HEK293 (cell line): ENCODE results near the gene ENTREP3.

Experiments
- CTCF ChIA-PET: fragments of 350-600 bp; formaldehyde crosslinking; extraction: SDS; loops from one replicate; lab custom pipeline; 2021; ENCODE audit warnings: antibody characterized with exemption; lab: Yijun Ruan, JAX
- POLR2A ChIA-PET: fragments of 300-600 bp; formaldehyde crosslinking; extraction: SDS; loops from one replicate; lab custom pipeline; 2020; ENCODE audit warnings: antibody characterized with exemption, inconsistent platforms; lab: Yijun Ruan, JAX
- H3K27ac ChIP-seq: fragments of 200-500 bp; sonication (Bioruptor generic); 2 replicates; pipeline ENCODE4 v1.5.1; 2014; ENCODE audit warnings: low read depth, low read length, control low read depth, inconsistent platforms; ENCODE audit errors: extremely low read depth
- H3K36me3 ChIP-seq, 2 experiments: fragments of 200-500 bp in 1 of 2; sonication (Bioruptor generic) in 1 of 2; 1 replicate in 1 of 2; 2 replicates in 1 of 2; pipeline ENCODE4 v1.5.1; 2014 to 2017; ENCODE audit warnings: inconsistent platforms in 2 of 2, low read length in 2 of 2; ENCODE audit not compliant: control insufficient read depth in 2 of 2, insufficient read depth in 1 of 2
- H3K4me1 ChIP-seq: fragments of 200-500 bp; sonication (Bioruptor generic); 2 replicates; pipeline ENCODE4 v1.5.1; 2014; ENCODE audit warnings: mild to moderate bottlenecking, low read length, inconsistent platforms; ENCODE audit not compliant: control insufficient read depth, insufficient read depth
- H3K4me3 ChIP-seq: 2 replicates; pipeline ENCODE4 v1.5.1; 2011; ENCODE audit warnings: low read depth, mild to moderate bottlenecking, control low read depth, low read length, moderate library complexity
- H3K9me3 ChIP-seq: fragments of 200-500 bp; sonication (Bioruptor generic); 2 replicates; pipeline ENCODE4 v1.5.1; 2014; ENCODE audit warnings: low read depth, low read length, inconsistent platforms; ENCODE audit not compliant: control insufficient read depth, insufficient read depth
- BCL11A ChIP-seq: fragments of 450-650 bp; formaldehyde crosslinking; IDR thresholded peaks from 2 replicates; pipeline ENCODE4 v1.5.1; 2016; ENCODE audit warnings: low read depth, missing biosample characterization, missing genetic modification characterization
- CTCF ChIP-seq: fragments of 450-650 bp; formaldehyde crosslinking; IDR thresholded peaks from 2 replicates; pipeline ENCODE4 v1.5.1; 2016; ENCODE audit warnings: missing biosample characterization, missing genetic modification characterization
- GLIS1 ChIP-seq: fragments of 450-650 bp; formaldehyde crosslinking; IDR thresholded peaks from 2 replicates; pipeline ENCODE4 v1.5.1; 2016; ENCODE audit warnings: missing biosample characterization, missing genetic modification characterization
- KLF1 ChIP-seq: fragments of 450-650 bp; formaldehyde crosslinking; IDR thresholded peaks from 2 replicates; pipeline ENCODE4 v1.5.1; 2016; ENCODE audit warnings: missing biosample characterization, missing genetic modification characterization
- KLF10 ChIP-seq: fragments of 450-650 bp; IDR thresholded peaks from 2 replicates; pipeline ENCODE4 v1.5.1; 2018; ENCODE audit warnings: missing biosample characterization, mild to moderate bottlenecking, missing genetic modification characterization
- KLF9 ChIP-seq: fragments of 450-650 bp; formaldehyde crosslinking; IDR thresholded peaks from 2 replicates; pipeline ENCODE4 v1.5.1; 2016; ENCODE audit warnings: missing biosample characterization, missing genetic modification characterization, low read depth
- MYNN ChIP-seq: fragments of 450-650 bp; formaldehyde crosslinking; IDR thresholded peaks from 2 replicates; pipeline ENCODE4 v1.5.1; 2016; ENCODE audit warnings: missing biosample characterization, missing genetic modification characterization, borderline replicate concordance
- PRDM1 ChIP-seq: fragments of 450-650 bp; formaldehyde crosslinking; IDR thresholded peaks from 2 replicates; pipeline ENCODE4; 2016; ENCODE audit warnings: missing biosample characterization, missing genetic modification characterization
- RBAK ChIP-seq: fragments of 450-650 bp; formaldehyde crosslinking; IDR thresholded peaks from 2 replicates; pipeline ENCODE4 v1.5.1; 2016; ENCODE audit warnings: missing biosample characterization, missing genetic modification characterization
- SP2 ChIP-seq: fragments of 450-650 bp; formaldehyde crosslinking; IDR thresholded peaks from 2 replicates; pipeline ENCODE4 v1.5.1; 2016; ENCODE audit warnings: missing biosample characterization, missing genetic modification characterization
- SP3 ChIP-seq: fragments of 450-650 bp; formaldehyde crosslinking; IDR thresholded peaks from 2 replicates; pipeline ENCODE4 v1.5.1; 2016; ENCODE audit warnings: missing biosample characterization, missing genetic modification characterization
- ZBTB11 ChIP-seq: fragments of 450-650 bp; formaldehyde crosslinking; conservative IDR thresholded peaks from 2 replicates; pipeline ENCODE4 v1.5.1; 2016; ENCODE audit warnings: low read depth, missing biosample characterization, missing genetic modification characterization
- ZBTB17 ChIP-seq: fragments of 450-650 bp; formaldehyde crosslinking; IDR thresholded peaks from 2 replicates; pipeline ENCODE4 v1.5.1; 2016; ENCODE audit warnings: missing biosample characterization, missing genetic modification characterization
- ZBTB20 ChIP-seq: fragments of 450-650 bp; formaldehyde crosslinking; IDR thresholded peaks from 2 replicates; pipeline ENCODE4 v1.5.1; 2016; ENCODE audit warnings: missing biosample characterization, missing genetic modification characterization
- ZFHX2 ChIP-seq: fragments of 450-650 bp; formaldehyde crosslinking; conservative IDR thresholded peaks from 2 replicates; pipeline ENCODE4 v1.5.1; 2016; ENCODE audit warnings: missing biosample characterization, missing genetic modification characterization
- ZNF133 ChIP-seq: fragments of 450-650 bp; formaldehyde crosslinking; IDR thresholded peaks from 2 replicates; pipeline ENCODE4 v1.5.1; 2016; ENCODE audit warnings: missing biosample characterization, missing genetic modification characterization
- ZNF2 ChIP-seq: fragments of 450-650 bp; formaldehyde crosslinking; IDR thresholded peaks from 2 replicates; pipeline ENCODE4 v1.5.1; 2016; ENCODE audit warnings: missing biosample characterization, missing genetic modification characterization
- ZNF324 ChIP-seq: fragments of 450-650 bp; formaldehyde crosslinking; IDR thresholded peaks from 2 replicates; pipeline ENCODE4 v1.5.1; 2016; ENCODE audit warnings: missing biosample characterization, missing genetic modification characterization
- ZNF416 ChIP-seq: fragments of 450-650 bp; formaldehyde crosslinking; IDR thresholded peaks from 2 replicates; pipeline ENCODE4 v1.5.1; 2016; ENCODE audit warnings: missing biosample characterization, missing genetic modification characterization
- ZNF555 ChIP-seq: fragments of 450-650 bp; formaldehyde crosslinking; conservative IDR thresholded peaks from 2 replicates; pipeline ENCODE4 v1.5.1; 2017; ENCODE audit warnings: missing biosample characterization, mild to moderate bottlenecking, missing genetic modification characterization, inconsistent platforms
- ZNF621 ChIP-seq: fragments of 450-650 bp; formaldehyde crosslinking; IDR thresholded peaks from 2 replicates; pipeline ENCODE4 v1.5.1; 2017; ENCODE audit warnings: missing biosample characterization, missing genetic modification characterization
- ZNF624 ChIP-seq: fragments of 450-650 bp; formaldehyde crosslinking; IDR thresholded peaks from 2 replicates; pipeline ENCODE4 v1.5.1; 2017; ENCODE audit warnings: missing biosample characterization, missing genetic modification characterization
- ZNF654 ChIP-seq: fragments of 450-650 bp; formaldehyde crosslinking; IDR thresholded peaks from 2 replicates; pipeline ENCODE4 v1.5.1; 2016; ENCODE audit warnings: low read depth, missing biosample characterization, missing genetic modification characterization
- ZNF707 ChIP-seq: fragments of 450-650 bp; formaldehyde crosslinking; IDR thresholded peaks from 2 replicates; pipeline ENCODE4 v1.5.1; 2016; ENCODE audit warnings: missing biosample characterization, missing genetic modification characterization
- ZNF777 ChIP-seq: fragments of 450-650 bp; formaldehyde crosslinking; IDR thresholded peaks from 2 replicates; pipeline ENCODE4 v1.5.1; 2017; ENCODE audit warnings: missing biosample characterization, missing genetic modification characterization, borderline replicate concordance
- ZNF837 ChIP-seq: fragments of 450-650 bp; formaldehyde crosslinking; IDR thresholded peaks from 2 replicates; pipeline ENCODE4 v1.5.1; 2016; ENCODE audit warnings: missing biosample characterization, missing genetic modification characterization
- ZSCAN16 ChIP-seq: fragments of 450-650 bp; formaldehyde crosslinking; IDR thresholded peaks from 2 replicates; pipeline ENCODE4 v1.5.1; 2016; ENCODE audit warnings: missing biosample characterization, missing genetic modification characterization
- TF ChIP-seq, protein P1 (sequence below): fragments of 450-650 bp; formaldehyde crosslinking; IDR thresholded peaks from 2 replicates; pipeline ENCODE4 v1.5.1; 2016; ENCODE audit warnings: missing biosample characterization, missing genetic modification characterization
- TF ChIP-seq, protein P2 (sequence below): fragments of 450-650 bp; formaldehyde crosslinking; IDR thresholded peaks from 2 replicates; pipeline ENCODE4; 2016; ENCODE audit warnings: missing biosample characterization, missing genetic modification characterization

ENTREP3 gene

DNA sequence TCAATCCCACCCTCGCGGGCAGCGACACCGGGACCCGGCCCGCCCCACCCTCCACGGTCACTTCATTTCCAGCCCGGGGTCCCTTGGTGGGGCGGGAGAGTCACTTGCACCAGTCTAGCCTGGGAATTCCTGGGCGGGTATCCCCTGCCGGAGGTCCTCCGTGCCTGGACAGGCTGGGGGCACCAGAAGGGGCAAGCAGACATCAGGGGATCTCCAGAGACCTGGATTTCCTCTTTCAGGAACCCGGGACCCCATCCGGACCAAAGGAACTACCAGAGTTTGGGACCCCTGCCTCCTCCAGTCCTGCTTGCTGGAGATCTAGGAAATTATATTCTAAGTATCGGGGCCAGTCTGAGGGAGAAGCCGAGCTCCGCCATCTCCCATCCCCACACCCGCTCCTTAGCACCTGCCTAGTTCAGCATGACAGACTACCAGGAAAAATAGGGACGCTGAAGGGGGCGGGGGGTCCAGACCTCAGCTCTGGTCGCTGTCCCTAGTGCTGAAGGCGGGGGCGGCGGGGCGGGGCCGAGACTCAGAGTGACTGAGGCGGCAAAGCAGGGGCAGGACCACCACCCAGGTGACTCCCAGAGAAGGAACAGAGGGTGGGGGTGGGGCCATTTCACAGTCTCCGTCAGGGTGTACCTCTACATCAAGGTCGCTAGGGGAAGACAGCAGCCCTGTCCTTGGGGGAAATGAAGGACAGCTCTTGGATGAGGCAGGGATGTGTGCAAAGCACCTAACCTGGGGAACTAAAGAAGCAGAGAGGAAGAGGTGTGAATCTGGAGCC is 22.8 kb upstream of the ENTREP3 start:
- Histone ChIP-seq H3K9me3 (no peaks in the 10 kb centered on the region), H3K4me1 (no peaks in the 10 kb centered on the region), H3K4me3 (peak overlapping the region; percentile 75), H3K36me3 (peaks cover 0 to 5% of the 10 kb centered on the region in 2 experiments; a peak in 1 of 3 replicates), H3K27ac (peak overlapping the region; percentile 58; the same call in 1 of the 2 replicates)
- CTCF ChIA-PET: interaction anchor here (0.6 to 1.8 kb wide), 7 partner anchors 19 to 53 kb away, joined by 3 to 9 read pairs (median 4); no protein-coding TSS in a partner anchor
- POLR2A ChIA-PET: interaction anchor here (0.6 to 1.3 kb wide), 6 partner anchors 15 to 278 kb away, joined by 3 to 7 read pairs (median 3); partner anchors contain the start of genes FDPS and SCAMP3
- TF ChIP-seq, protein P1, sequence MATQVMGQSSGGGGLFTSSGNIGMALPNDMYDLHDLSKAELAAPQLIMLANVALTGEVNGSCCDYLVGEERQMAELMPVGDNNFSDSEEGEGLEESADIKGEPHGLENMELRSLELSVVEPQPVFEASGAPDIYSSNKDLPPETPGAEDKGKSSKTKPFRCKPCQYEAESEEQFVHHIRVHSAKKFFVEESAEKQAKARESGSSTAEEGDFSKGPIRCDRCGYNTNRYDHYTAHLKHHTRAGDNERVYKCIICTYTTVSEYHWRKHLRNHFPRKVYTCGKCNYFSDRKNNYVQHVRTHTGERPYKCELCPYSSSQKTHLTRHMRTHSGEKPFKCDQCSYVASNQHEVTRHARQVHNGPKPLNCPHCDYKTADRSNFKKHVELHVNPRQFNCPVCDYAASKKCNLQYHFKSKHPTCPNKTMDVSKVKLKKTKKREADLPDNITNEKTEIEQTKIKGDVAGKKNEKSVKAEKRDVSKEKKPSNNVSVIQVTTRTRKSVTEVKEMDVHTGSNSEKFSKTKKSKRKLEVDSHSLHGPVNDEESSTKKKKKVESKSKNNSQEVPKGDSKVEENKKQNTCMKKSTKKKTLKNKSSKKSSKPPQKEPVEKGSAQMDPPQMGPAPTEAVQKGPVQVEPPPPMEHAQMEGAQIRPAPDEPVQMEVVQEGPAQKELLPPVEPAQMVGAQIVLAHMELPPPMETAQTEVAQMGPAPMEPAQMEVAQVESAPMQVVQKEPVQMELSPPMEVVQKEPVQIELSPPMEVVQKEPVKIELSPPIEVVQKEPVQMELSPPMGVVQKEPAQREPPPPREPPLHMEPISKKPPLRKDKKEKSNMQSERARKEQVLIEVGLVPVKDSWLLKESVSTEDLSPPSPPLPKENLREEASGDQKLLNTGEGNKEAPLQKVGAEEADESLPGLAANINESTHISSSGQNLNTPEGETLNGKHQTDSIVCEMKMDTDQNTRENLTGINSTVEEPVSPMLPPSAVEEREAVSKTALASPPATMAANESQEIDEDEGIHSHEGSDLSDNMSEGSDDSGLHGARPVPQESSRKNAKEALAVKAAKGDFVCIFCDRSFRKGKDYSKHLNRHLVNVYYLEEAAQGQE (tag by site-specific recombination): peak; percentile 96
- TF ChIP-seq CTCF (tag by site-specific recombination) (peak; percentile 38; the same call in 1 of the 2 replicates), KLF9 (tag by site-specific recombination) (peak; percentile 45; the same call in 1 of the 2 replicates), ZNF416 (tag by site-specific recombination) (no peak), ZNF555 (tag by site-specific recombination) (no peak), ZFHX2 (tag by site-specific recombination) (peak; percentile 58), SP2 (tag by site-specific recombination) (peak; percentile 65; the same call in 1 of the 2 replicates), ZBTB20 (peak; percentile 69; the same call in 1 of the 2 replicates), ZNF2 (tag by site-specific recombination) (no peak), MYNN (no peak), ZNF707 (no peak), KLF10 (tag by site-specific recombination) (0 out of 2 replicates have a peak, but pooled peaks have one; percentile 17), BCL11A (tag by site-specific recombination) (no peak), ZBTB11 (peak; percentile 15), ZNF837 (tag by site-specific recombination) (no peak), PRDM1 (tag by site-specific recombination) (no peak), ZNF624 (tag by site-specific recombination) (no peak), ZNF621 (tag by site-specific recombination) (no peak), ZNF133 (no peak), RBAK (no peak), ZBTB17 (tag by site-specific recombination) (0 out of 2 replicates have a peak, but pooled peaks have one; percentile 39), ZNF777 (tag by site-specific recombination) (no peak), ZNF654 (0 out of 2 replicates have a peak, but pooled peaks have one; percentile 18), ZNF324 (tag by site-specific recombination) (no peak), SP3 (tag by site-specific recombination) (peak; percentile 54), ZSCAN16 (tag by site-specific recombination) (peak; percentile 91), KLF1 (tag by site-specific recombination) (peak; percentile 63; the same call in 1 of the 2 replicates), GLIS1 (tag by site-specific recombination) (peak; percentile 38; the same call in 1 of the 2 replicates)
- TF ChIP-seq, protein P2, sequence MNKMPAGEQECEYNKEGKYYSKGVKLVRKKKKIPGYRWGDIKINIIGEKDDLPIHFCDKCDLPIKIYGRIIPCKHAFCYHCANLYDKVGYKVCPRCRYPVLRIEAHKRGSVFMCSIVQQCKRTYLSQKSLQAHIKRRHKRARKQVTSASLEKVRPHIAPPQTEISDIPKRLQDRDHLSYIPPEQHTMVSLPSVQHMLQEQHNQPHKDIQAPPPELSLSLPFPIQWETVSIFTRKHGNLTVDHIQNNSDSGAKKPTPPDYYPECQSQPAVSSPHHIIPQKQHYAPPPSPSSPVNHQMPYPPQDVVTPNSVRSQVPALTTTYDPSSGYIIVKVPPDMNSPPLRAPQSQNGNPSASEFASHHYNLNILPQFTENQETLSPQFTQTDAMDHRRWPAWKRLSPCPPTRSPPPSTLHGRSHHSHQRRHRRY: no peak
